Esophagus squamous epithelium (tissue), 5 donors: ENCODE data around the gene COQ8A. TPM values are rescaled to one million over a fixed set of nuclear protein-coding genes. Genes with fewer than 3 reads are reported as not detected.

Experiments
- DNase-seq: peaks from one replicate; lab custom pipeline; 2025; lab: John Stamatoyannopoulos, UW
- H3K27ac ChIP-seq, 4 donors: fragments of 200-600 bp; sonication (generic); one replicate each; pipeline ENCODE4 v1.5.1; 2016 to 2019; ENCODE audit warnings: mild to moderate bottlenecking in 1 of 4
- H3K27me3 ChIP-seq, 4 donors: fragments of 200-600 bp; sonication (generic); 1 replicate in 3 of 4; 2 replicates in 1 of 4; pipeline versions ENCODE4 v1.5.1 to v1.6.0; 2017 to 2021; ENCODE audit warnings: antibody characterized with exemption in 1 of 4
- H3K36me3 ChIP-seq, 3 donors: fragments of 200-600 bp; sonication (generic); one replicate each; pipeline ENCODE4 v1.5.1; 2016 to 2019
- H3K4me1 ChIP-seq, 3 donors: fragments of 200-600 bp; sonication (generic); one replicate each; pipeline ENCODE4 v1.5.1; 2017 to 2019
- H3K4me3 ChIP-seq, 4 donors: fragments of 200-600 bp; sonication (generic); 1 replicate in 3 of 4; 2 replicates in 1 of 4; pipeline ENCODE4 v1.5.1; 2016 to 2019; ENCODE audit warnings: mild to moderate bottlenecking in 2 of 4, moderate library complexity in 1 of 4
- H3K9me3 ChIP-seq, 3 donors: fragments of 200-600 bp; sonication (generic); one replicate each; pipeline ENCODE4 v1.5.1; 2016 to 2019
- POLR2A ChIP-seq, 4 donors: fragments of 450-650 bp; IDR thresholded peaks; one replicate each; pipeline ENCODE4 v1.6.1; 2017; ENCODE audit warnings: antibody characterized with exemption in 4 of 4, mild to moderate bottlenecking in 4 of 4, moderate library complexity in 3 of 4
- WGBS, 2 donors: methylation state at CpG; one replicate each; pipeline ENCODE4 v1.1.5; 2018; 5-methylcytosine and 5-hydroxymethylcytosine counted together
- intact Hi-C: fragments of 100-400 bp; cut with DNase I; formaldehyde crosslinking; loops from one replicate; pipeline ENCODE4 v1.15.0; 2022
- total RNA-seq, 4 donors: library from RNA; depleted of rRNA; stranded (reverse); fragments of >200 nt; gene quantifications; one replicate each; pipeline ENCODE4 v1.1.0, GENCODE V29; 2016
- TF ChIP-seq, protein P1 (sequence below), 6 experiments: fragments of 450-650 bp in 4 of 6; fragments of 200-600 bp in 2 of 6; sonication (generic) in 2 of 6; IDR thresholded peaks; one replicate each; pipeline ENCODE4 v1.5.1; 2016 to 2019; ENCODE audit warnings: antibody characterized with exemption in 6 of 6, mild to moderate bottlenecking in 4 of 6, moderate library complexity in 4 of 6
- donor health status: DM: yes; HTN: yes; CAD: no.

COQ8A gene
- total RNA-seq, 4 donors from 2014 or later = 9.3 to 37.8 (median 16.9) TPM

DNA sequence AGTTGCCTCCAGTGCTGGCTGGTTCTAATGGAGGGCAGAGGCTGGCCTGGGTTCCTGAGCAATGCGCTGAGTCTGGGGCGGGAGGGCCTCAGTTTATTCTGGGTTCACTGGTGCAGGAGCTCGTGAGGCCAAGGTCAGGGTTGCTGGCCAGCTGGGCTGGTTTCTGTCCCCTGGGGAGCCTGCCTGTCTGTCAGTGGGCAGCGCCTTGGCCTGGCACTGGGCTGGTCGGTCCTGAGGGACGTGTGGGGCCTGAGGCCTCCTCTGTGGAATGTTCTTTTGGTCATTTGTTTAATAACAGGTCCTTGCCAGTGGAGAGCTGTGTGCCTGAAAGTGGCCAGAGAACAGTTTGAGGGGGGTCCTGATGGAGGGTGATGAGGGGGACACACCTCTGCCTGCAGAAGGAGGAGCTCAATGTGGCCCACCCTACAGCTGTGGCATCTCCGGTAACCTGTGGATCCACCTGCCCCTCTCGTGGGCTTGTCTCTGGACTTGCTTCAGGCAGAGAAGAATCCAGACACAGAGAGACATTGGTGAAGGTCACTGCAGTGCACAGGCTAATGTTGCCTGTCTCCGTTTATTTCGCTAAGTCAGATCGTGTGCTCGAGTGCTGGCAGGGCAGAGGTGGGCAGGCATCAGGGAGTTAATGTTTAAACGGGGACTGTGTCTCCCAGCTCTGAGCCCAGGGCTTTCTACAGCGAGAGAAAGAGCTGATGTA, 34.6 kb downstream of the COQ8A start:
- H3K9me3 ChIP-seq = peaks cover 0 to 13% (median 4%) of the 10 kb centered on the region in 3 donors
- peak overlapping the region; percentile 75 to 92 (median 88) for H3K27ac ChIP-seq
- intact Hi-C loops = no loop called here
- no peak for DNase-seq
- no peaks in the 10 kb centered on the region for H3K27me3 ChIP-seq
- H3K4me3 ChIP-seq = peak overlapping the region in 1 of 4 donors; percentile 21
- H3K36me3 ChIP-seq = peaks cover 0 to 58% (median 5%) of the 10 kb centered on the region in 3 donors
- peaks cover 22 to 34% (median 30%) of the 10 kb centered on the region in 3 donors for H3K4me1 ChIP-seq
- 66 to 71% methylated on average over 7 to 8 of the region's 14 CpGs for WGBS, 2 donors
- TF ChIP-seq, protein P1, sequence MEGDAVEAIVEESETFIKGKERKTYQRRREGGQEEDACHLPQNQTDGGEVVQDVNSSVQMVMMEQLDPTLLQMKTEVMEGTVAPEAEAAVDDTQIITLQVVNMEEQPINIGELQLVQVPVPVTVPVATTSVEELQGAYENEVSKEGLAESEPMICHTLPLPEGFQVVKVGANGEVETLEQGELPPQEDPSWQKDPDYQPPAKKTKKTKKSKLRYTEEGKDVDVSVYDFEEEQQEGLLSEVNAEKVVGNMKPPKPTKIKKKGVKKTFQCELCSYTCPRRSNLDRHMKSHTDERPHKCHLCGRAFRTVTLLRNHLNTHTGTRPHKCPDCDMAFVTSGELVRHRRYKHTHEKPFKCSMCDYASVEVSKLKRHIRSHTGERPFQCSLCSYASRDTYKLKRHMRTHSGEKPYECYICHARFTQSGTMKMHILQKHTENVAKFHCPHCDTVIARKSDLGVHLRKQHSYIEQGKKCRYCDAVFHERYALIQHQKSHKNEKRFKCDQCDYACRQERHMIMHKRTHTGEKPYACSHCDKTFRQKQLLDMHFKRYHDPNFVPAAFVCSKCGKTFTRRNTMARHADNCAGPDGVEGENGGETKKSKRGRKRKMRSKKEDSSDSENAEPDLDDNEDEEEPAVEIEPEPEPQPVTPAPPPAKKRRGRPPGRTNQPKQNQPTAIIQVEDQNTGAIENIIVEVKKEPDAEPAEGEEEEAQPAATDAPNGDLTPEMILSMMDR (IDR thresholded peaks at IDR 0.05) = no peak
- TF ChIP-seq POLR2A (IDR thresholded peaks at IDR 0.05) = no peak

DNA sequence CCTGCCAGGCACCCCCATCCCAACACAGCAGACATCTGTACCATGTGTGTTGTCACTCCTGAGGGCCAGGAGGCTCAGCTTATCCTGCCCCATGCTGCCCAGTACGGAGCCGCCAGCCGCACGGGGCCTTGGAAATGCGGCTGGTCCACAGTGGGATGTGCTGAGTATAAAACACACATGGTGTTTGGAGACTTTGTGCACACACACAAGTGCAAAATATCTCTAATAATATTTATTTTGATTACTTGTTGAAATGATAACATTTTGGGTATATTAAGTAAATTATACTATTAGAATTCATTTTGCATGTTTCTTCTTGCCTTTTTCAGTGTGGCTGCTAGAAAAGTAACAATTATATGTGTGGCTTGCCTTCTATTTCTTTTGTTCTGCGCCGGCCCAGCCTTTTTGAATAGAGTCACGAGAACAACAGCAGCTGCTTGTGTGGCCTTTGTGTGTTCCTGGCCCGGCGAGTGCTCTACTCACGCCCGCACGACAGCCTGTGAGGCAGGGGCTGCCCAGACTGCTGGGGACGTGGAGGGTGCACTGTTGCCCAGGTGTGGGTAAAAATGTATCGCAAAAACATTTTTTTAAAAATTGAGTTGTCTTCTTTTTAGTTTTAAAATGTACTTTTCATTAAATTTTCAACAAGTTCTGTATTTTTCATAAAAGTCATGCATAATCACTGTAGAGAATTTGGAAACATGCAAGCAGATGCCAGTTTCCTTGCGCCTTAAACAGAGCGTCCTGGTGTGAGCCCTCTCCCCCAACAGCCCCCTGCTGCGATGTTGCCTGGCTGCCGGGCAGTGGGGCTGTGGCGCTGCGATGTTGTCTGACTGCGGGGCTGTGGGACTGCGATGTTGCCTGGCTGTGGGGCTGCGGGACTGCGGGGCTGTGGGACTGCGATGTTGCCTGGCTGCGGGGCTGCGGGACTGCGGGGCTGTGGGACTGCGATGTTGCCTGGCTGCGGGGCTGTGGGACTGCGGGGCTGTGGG, 35.5 kb downstream of the COQ8A start:
- intact Hi-C loops = no loop called here
- Histone ChIP-seq H3K4me1 (peaks cover 22 to 42% (median 30%) of the 10 kb centered on the region in 3 donors), H3K27me3 (no peaks in the 10 kb centered on the region), H3K36me3 (peaks cover 0 to 58% (median 5%) of the 10 kb centered on the region in 3 donors), H3K9me3 (peaks cover 0 to 13% (median 4%) of the 10 kb centered on the region in 3 donors), H3K4me3 (no peak overlapping the region), H3K27ac (peak overlapping the region; percentile 75 to 92 (median 88))
- TF ChIP-seq, protein P1 (IDR thresholded peaks at IDR 0.05) = no peak
- WGBS, 2 donors = 79 to 84% methylated on average over 17 to 18 of the region's 32 CpGs
- DNase-seq = no peak

DNA sequence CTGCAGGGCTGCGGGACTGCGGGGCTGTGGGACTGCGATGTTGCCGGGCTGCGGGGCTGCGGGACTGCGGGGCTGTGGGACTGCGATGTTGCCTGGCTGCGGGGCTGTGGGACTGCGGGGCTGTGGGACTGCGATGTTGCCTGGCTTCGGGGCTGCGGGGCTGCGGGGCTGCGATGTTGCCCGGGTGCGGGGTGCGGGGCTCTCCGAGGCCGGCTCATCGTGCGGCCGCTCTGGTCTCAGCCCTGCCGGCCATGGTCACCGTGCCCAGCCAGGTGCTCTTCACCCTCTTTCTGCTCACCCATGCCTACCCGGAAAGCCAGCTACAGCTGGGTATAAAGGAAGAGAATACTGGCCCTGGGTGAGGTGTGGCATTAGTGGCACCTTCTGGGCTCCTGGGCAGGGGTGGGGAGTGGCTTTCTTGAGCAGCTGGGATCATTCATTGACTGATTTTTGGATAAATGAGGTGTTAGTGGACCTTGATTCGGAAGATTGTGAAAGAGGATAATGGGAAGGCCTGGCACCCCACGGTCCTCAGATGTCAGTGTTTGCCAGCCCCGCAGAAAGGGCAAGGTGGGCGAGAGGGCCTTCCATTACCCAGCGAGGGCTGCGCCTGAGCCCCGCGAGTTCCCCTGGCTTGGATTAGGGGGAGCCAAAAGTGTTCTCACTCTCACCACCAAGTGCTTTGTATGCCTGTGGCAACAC, 36.3 kb downstream of the COQ8A start:
- WGBS, 2 donors = 85 to 86% methylated on average over 4 of the region's 34 CpGs
- intact Hi-C loops = no loop called here
- Histone ChIP-seq H3K4me3 (no peak overlapping the region), H3K27me3 (no peaks in the 10 kb centered on the region), H3K9me3 (peaks cover 0 to 7% (median 4%) of the 10 kb centered on the region in 3 donors), H3K27ac (no peak overlapping the region), H3K4me1 (peaks cover 22 to 42% (median 30%) of the 10 kb centered on the region in 3 donors), H3K36me3 (peaks cover 0 to 58% (median 5%) of the 10 kb centered on the region in 3 donors)
- TF ChIP-seq, protein P1 (IDR thresholded peaks at IDR 0.05) = no peak
- no peak for TF ChIP-seq POLR2A (IDR thresholded peaks at IDR 0.05)
- DNase-seq = no peak

DNA sequence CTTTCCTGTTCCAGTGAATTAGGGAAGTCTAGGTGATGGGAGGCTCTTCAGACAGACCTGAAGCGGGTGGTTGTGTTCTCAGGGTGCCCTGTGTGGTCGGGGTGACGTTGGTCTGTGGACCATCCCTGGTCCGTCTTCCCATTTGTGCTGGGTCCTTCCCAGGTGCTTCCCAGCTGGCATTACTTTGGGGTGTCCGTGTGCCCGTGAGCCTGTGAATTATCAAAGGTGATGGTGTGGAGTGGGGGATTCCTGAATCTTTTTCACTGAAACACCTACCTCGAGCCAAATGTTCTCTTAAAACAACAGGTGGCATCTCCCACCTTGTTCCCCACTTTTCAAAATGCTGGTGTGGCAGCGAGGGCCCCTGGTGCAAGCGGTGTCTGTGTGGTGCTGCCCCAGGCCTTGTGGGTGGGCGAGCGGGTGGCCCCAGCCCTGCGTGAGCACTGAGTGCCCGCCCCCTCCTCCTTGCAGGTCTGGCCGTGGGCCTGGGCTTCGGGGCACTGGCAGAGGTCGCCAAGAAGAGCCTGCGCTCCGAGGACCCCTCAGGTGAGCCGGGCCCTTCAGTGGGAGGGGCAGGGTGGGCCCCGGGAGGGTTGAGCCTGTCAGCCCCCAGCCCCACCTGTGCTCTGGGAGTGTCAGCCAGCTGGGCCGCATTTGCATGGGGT, 37.0 kb downstream of the COQ8A start:
- TF ChIP-seq, protein P1 (IDR thresholded peaks at IDR 0.05) = no peak
- TF ChIP-seq POLR2A (IDR thresholded peaks at IDR 0.05) = no peak
- WGBS, 2 donors = 87% methylated on average over 7 of the region's 21 CpGs; no CpG with 5 or more reads in 1 of the 2 donors
- no peaks in the 10 kb centered on the region for H3K27me3 ChIP-seq
- H3K36me3 ChIP-seq = peaks cover 0 to 58% (median 5%) of the 10 kb centered on the region in 3 donors
- H3K27ac ChIP-seq = no peak overlapping the region
- peaks cover 0 to under 1% (median 0%) of the 10 kb centered on the region in 3 donors for H3K9me3 ChIP-seq
- intact Hi-C loops = no loop called here
- H3K4me3 ChIP-seq = no peak overlapping the region
- no peak for DNase-seq
- H3K4me1 ChIP-seq = peaks cover 22 to 42% (median 30%) of the 10 kb centered on the region in 3 donors
